UCSD-AML1 (cell line): Measurements from ENCODE around the gene SLF1.

Source experiments
- DNase-seq: peaks from one replicate; lab custom pipeline; 2025; ENCODE audit not compliant: unreplicated experiment; lab: John Stamatoyannopoulos, UW

The SLF1 gene

DNA sequence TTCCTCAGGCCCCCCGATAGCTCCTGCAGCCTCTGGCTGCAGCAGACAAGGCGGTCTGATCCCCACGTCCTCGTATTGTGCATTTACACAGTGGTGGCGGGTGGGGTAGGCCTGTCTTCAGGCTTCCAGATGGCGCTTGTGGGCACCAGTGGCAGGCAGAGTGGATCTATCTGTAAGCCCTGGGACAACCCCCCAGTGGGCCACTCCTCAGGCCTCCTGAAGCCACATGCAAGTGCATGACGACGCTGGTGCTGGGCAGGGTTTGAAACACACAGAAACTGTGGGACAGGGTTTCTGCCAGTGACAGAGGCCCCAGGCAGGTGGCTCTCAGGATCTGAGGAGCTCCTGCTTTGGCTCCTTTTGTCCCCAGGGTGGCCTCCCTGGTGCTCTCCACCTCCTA is 42.0 kb downstream of the SLF1 start:
- no peak for DNase-seq

DNA sequence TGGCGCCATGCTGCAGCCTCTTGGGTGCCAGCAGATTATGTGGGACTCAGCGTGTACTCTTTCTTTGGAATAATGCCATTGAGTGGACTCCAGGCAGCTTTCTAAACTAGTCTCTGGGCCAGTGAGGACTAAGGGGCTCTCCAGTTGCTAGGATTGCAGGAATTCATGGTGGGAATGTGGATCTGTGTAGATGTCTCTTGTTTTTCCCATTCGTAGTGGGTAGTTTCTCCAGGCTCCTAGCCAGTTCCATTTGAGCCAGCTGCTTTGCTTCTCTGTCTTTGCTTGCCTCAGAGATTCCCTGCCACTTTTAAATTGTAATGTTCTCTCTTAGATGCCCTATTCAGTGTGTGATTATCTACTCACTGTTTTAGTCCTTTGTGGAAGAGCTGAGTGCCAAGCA is 42.6 kb downstream of the SLF1 start:
- no peak for DNase-seq

DNA sequence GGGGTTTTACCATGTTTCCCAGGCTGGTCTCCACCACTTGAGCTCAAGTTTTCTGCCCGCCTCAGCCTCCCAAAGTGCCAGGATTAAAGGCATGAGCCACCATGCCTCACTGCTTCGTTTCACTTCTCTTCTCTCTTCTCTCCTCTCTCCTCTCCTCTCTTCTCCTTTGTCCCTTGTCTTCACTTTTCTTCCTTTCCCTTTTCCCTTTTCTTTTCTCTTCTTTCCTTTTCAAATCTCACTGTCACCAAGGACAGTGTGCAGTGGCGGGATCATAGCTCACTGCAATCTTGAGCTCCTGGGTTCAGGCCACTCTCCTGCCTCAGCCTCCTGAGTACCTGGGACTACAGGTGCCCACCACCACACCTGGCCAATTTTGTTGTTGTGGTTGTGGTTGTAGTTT is 49.5 kb downstream of the SLF1 start:
- no peak for DNase-seq

DNA sequence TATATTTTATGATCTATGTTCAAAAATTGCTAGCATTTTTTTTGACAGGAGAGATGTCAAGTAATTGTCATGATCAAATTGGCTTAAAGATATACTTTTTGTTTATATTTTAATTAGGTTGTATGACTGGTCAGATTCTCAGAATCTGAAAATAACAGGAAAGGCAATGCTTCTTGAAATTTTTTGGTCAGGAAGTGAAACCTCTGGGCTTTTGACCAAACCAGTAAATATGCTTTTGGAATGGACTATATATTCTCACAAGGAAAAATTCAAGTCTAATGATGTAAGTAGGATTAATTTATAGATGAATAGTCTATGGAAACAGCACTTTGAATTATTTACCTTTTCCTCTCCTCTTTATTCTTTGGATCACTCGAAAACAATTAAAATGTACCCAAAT is 52.3 kb downstream of the SLF1 start:
- no peak for DNase-seq

DNA sequence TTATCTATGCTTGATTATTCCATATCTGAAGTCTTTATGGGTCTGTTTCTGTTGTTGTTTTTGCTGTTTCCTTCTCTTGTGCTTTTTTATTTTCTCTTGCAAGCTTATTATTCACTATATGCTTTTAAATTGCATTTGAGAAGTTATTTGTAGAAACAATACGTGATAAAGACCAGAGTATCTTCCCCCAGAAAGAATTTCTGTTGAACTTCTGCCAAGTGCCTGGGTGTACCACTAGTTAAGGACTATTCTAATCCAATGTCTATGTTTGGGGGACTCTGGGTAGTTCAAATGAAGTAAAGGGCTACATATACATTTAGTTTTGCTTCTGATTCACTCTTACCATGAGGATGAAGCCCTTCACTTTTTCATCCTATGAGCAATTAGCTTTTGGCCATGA is 54.3 kb downstream of the SLF1 start:
- no peak for DNase-seq

DNA sequence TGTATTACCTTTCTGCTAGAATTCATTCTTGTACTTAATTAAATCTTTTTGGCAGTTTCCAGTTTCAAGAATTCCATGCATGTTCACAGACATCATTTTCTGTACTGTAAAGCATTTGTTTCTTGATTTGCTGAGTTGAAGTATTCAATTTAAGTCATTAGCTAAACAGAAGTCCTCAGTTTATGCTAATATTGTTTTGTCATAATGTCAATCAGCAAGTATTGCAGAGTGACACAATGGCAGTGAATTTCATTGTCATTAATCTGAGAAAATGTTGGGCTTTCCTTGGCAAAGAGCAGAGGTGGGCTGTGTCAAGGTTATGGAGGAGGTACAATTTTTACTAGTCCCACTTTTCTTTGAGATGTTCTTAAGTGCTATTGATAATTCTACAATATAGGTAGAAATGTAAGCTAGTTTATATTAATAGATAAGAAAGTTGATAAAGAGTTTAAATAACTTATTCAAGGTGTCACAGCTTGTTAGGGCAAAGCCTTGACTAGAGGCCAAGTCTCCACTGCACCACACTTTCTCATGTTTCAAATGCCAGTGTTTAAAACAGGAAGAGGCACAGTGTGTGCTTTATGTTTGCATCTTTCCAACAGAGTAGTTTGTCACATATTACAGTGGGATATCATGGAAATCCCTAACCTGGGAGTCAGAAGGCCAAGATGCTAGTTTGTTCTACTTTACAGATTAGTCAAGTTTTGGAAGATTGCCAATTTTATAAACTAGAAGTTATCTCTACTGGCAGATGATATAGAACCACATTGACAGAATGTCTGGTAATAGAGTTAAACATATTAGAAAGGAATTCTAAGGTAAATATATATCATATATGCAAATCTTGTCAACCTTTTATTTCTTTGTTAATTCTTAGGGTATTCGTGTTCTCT is 56.3 kb downstream of the SLF1 start:
- no peak for DNase-seq

DNA sequence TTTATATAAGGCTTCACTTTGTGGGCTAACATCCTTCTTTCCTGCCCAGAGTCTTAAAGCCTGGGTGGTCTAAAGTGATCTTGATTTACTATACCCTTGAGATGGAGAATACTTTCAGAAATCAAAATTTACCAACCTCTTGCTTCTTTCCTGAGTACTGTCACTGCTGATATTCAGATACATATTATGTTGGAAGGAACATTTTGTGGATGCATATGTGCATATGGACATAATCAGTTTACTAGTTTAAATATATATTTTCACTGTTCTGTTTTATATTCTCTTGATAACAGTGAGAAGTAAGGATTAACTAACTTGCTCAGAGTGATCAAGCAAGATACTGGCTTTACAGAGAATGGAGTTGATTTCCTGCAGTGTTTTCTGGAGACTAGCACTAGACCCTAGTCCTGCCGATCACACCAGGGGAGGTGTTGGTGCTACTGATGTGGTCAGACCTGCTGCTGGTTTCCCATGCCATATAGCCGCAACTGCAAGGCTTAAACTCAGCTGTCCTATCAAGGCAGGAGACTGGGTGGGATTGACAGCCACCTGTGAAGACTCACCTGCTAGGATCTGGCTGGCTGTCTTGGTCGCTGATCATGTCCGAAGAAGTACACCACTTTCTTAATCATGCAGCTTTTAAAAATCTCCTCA is 57.6 kb downstream of the SLF1 start:
- no peak for DNase-seq

DNA sequence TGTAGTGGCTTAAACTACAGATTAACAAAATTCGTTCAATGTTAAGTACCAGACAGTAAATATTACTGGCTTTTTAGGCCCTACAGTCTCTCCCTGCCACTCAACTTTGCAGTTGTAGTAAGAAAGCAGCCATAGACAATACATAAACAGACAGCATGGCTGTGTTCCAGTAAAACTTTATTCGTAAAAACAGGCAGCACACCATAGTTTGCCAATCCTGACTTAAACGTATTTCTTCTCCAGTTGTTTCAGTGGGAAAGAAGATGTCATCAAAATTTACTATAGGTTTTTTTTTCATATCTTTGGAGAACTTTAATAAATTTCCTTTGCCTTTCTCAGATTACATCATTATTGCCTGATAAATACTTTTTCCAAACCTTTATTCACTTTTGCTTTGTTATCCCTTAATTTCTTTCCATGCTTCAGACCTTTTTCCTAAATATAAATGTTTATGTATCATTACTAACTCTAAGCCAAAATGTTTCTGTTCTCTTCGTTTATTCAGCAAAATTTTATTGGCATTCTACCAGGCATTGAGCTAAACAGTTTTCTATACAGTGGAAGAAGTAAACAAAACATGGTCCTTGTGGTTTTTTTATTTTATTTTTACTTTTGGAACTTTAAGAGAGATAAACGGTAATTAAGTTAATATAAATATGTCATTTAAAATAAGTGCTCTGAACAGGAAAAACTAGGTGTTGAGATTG is 64.5 kb downstream of the SLF1 start:
- DNase-seq = no peak

- DNase-seq = no peak
Measured at GRCh38 chr5:94689908-94690307, 71.4 kb downstream of the SLF1 start.

DNA sequence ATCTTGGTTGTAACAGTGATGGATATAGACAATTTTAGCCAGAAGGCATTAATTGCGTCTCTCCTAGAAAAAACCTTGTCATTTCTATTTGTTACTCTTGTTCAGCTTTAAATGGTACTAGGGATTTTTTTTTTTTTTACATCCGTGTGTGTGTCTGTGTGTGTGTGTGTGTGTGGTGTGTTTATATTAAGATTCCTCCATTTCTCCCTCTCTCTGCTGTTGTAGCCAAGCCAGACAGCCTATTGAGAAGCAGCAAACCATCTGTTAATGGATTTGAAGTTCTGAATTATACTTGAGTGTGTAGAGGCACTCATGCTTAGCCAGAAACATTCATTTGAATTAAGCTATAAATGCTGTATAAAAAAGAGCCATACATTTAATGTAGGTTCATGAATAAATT is 72.3 kb downstream of the SLF1 start:
- no peak for DNase-seq

DNA sequence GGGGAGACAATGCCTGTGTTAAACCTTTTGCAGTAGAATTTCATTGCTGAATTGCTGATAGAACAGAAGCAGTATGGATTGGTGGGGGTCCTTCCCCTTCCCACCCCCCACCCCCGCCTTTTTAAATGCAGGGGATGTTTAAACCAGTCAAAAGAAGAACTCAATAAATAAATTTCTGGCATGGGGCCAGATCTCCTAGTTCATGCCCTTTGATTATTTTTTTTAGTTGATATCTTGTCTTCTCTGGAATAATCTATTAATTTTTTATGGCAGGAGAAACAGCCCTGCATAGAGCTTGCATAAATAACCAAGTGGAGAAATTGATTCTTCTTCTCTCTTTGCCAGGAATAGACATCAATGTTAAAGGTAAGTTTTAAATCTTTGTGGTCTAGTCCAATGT is 72.8 kb downstream of the SLF1 start:
- DNase-seq = no peak

- DNase-seq = no peak
Measured at GRCh38 chr5:94691949-94692348, 73.5 kb downstream of the SLF1 start.

GRCh38 chr5:94692581-94692980 is 74.1 kb downstream of the SLF1 start:
- DNase-seq = no peak

- no peak for DNase-seq
Measured at GRCh38 chr5:94693043-94693822, 74.8 kb downstream of the SLF1 start.

- no peak for DNase-seq
Measured at GRCh38 chr5:94693845-94694370, 75.4 kb downstream of the SLF1 start.

- DNase-seq = no peak
Measured at GRCh38 chr5:94694671-94695070, 76.2 kb downstream of the SLF1 start.

- no peak for DNase-seq
Measured at GRCh38 chr5:94698197-94698596, 79.7 kb downstream of the SLF1 start.

- no peak for DNase-seq
Measured at GRCh38 chr5:94699562-94699961, 81.1 kb downstream of the SLF1 start.

GRCh38 chr5:94700592-94700991 is 82.1 kb downstream of the SLF1 start:
- DNase-seq = no peak

- no peak for DNase-seq
Measured at GRCh38 chr5:94702729-94703128, 84.3 kb downstream of the SLF1 start.

DNA sequence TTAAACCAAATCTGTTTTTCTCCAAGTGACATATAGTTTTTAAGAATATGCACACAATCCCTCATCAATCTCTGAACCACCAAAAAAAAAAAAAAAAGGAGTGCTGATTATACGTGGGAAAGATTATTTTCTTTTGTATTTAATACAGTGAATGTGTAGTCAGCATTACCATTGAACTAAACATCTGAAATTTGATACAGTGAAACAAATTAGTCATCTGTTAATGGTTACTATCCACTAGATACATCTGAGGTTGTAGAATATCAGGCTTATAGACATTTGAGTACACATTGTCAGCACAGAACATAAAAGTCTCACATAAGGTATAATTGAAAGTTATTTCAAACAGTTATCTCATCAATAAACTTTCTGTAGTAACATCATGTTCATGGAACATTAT is 87.0 kb downstream of the SLF1 start:
- DNase-seq = no peak
